ENCODE measurements around the gene KIF26B. TPM values are rescaled to one million over a fixed set of nuclear protein-coding genes. Genes with fewer than 3 reads are reported as not detected.

The KIF26B gene
- total RNA-seq, 1 experiment from 2014 or later, result 1.2 TPM

- Mint-ChIP-seq H3K27ac (no peak overlapping the region), H3K4me1 (peaks cover 11% of the 10 kb centered on the region), H3K36me3 (no peaks in the 10 kb centered on the region), H3K4me3 (peak overlapping the region; percentile 79), H3K27me3 (ENCODE audit: low read depth) (peaks cover 66% of the 10 kb centered on the region), H3K9me3 (no peaks in the 10 kb centered on the region)
- TF ChIP-seq SMAD4 (CRISPR knock-in tag; IDR thresholded peaks at IDR 0.05) (no peak), ZNF219 (CRISPR knock-in tag; IDR thresholded peaks at IDR 0.05; ENCODE audit: borderline replicate concordance) (no peak), ZNF232 (CRISPR knock-in tag; IDR thresholded peaks at IDR 0.05) (peak; percentile 62; the same call in 1 of the 2 replicates), USF2 (CRISPR knock-in tag; IDR thresholded peaks at IDR 0.05) (no peak), ATF1 (CRISPR knock-in tag; IDR thresholded peaks at IDR 0.05) (no peak), GRHL2 (CRISPR knock-in tag; IDR thresholded peaks at IDR 0.05; ENCODE audit: insufficient replicate concordance, severe bottlenecking) (no peak), ZNF532 (CRISPR knock-in tag; IDR thresholded peaks at IDR 0.05; ENCODE audit: borderline replicate concordance) (no peak), CREM (CRISPR knock-in tag; IDR thresholded peaks at IDR 0.05) (no peak), GTF2I (CRISPR knock-in tag; conservative IDR thresholded peaks at IDR 0.05) (no peak), ZNF121 (CRISPR knock-in tag; IDR thresholded peaks at IDR 0.05) (no peak), ZNF423 (CRISPR knock-in tag; IDR thresholded peaks at IDR 0.05) (peak; percentile 52; the same call in 1 of the 2 replicates), TEAD4 (CRISPR knock-in tag; IDR thresholded peaks at IDR 0.05) (no peak), ZNF416 (CRISPR knock-in tag; IDR thresholded peaks at IDR 0.05) (no peak), RORB (CRISPR knock-in tag; IDR thresholded peaks at IDR 0.05) (no peak), USF1 (CRISPR knock-in tag; IDR thresholded peaks at IDR 0.05) (no peak), ZNF425 (CRISPR knock-in tag; conservative IDR thresholded peaks at IDR 0.05) (no peak), CTCF (IDR thresholded peaks at IDR 0.05) (peak; percentile 61; the same call in 1 of the 2 replicates), RELA (CRISPR knock-in tag; IDR thresholded peaks at IDR 0.05; ENCODE audit: borderline replicate concordance) (no peak), ZNF138 (CRISPR knock-in tag; conservative IDR thresholded peaks at IDR 0.05) (no peak)
- peak; percentile 83 for ATAC-seq
- ChIA-PET POLR2A (no interaction called here), CTCF (interaction anchor here (0.6 to 3.1 kb wide), 53 partner anchors 10 to 847 kb away, joined by 3 to 67 read pairs (median 4); no protein-coding TSS in a partner anchor)
- DNase-seq (ENCODE audit: low spot score), result peak; percentile 93
These were observed 1.4 kb downstream of the KIF26B start for GRCh38 chr1:245156041-245156735.
